Activated CD4-positive, alpha-beta T cell treated with anti-CD3 and anti-CD28 coated beads, Interleukin-2, amount 50 U/mL, for 24 hours (primary cell): ENCODE results near the gene GOLPH3.
"Not testable (repeated sequence)": the region's sequence is repeated elsewhere in the genome, so short reads cannot be mapped to it uniquely, and the experiment has no call there.

ENCODE experiments used
- DNase-seq, 2 donors: peaks; one replicate each; pipeline ENCODE4 v3.0.0-alpha.2; 2020; ENCODE audit warnings: low read depth in 1 of 2, low spot score in 1 of 2

The GOLPH3 gene

GRCh38 chr5:32174011-32174870 lies at the start of gene GOLPH3:
TSS of gene GOLPH3 (minus strand) at chr5:32174319. CDS start at chr5:32174034, 285 bp downstream.
- DNase-seq: peak; percentile 84 to 88

DNA sequence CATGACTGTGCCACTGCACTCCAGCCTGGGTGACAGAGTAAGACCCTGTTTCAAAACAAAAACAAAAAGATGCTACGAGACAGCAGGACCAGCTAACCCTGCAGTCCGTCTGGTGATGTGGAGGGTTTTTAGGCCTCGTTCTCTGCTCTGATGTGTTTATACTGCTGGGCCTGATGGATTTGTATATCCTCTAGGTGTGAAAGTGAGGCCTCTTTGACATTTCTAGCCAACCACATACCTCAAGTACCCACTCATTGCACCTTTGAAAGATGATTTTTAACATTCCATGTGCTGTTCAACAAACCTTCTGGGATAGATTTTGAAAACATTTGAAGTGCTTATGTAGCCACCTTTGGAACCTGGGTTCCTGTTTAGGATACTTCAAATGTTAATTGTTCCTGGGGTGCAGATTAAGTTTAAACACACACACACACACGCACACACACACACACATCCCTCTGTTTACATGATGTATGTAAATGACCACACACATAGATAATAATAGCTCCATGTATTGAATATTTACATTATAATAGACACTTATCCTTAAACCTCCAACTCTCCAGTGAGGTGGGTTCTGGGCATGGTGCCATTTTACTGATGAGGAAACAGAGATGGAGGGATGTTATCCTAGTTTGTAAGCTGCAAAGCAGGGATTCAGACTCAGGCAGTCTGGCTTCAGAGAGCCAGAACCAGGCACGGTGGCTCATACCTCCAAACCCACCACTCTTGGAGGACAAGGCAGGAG lies 48.8 kb upstream of the GOLPH3 start:
- DNase-seq: no peak

DNA sequence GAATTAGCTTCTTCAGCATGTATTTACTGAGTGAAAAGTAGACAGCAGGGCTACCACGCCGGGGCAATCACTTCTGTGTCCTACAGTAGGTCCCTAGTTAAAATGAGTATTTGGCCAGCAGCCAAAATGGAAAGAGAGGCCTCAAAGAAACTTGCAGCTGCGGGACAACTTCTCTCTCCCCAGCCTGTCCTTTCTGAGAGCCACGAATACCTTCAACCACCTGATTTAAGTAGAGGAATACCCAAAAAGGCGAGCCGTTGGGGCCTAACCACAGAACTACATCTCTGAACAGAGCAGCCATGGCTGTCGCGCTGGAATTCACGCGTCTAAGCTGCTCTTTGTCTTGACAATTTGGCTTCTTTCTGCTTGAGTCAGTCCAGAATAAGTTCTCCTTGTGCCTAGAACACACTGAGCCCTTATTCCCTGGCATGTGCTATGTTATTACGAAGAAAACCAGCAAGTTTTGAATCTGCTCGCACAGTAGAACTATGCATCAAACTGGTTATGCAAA lies 43.8 kb upstream of the GOLPH3 start:
- no peak for DNase-seq

DNA sequence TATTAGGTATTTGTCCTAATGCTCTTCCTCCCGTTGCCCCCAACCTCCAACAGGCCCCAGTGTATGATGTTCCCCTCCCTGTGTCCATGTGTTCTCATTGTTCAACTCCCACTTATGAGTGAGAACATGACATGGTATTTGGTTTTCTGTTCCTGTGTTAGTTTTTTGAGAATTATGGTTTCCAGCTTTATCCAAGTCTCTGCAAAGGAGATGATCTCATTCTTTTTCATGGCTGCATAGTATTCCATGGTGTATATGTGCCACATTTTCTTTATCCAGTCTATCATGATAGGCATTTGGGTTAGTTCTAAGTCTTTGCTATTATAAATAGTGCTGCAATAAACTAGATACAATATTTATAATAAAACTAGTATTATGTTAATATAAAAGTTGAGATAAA lies 40.2 kb upstream of the GOLPH3 start:
- not testable (repeated sequence) for DNase-seq

GRCh38 chr5:32210151-32210550 lies 36.0 kb upstream of the GOLPH3 start:
- DNase-seq: no peak

DNA sequence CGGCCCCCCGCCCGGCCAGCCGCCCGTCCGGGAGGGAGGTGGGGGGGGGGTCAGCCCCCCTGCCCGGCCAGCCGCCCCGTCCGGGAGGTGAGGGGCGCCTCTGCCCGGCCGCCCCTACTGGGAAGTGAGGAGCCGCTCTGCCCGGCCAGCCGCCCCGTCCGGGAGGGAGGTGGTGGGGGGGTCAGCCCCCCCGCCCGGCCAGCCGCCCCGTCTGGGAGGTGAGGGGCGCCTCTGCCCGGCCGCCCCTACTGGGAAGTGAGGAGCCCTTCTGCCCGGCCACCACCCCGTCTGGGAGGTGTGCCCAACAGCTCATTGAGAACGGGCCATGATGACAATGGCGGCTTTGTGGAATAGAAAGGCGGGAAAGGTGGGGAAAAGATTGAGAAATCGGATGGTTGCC lies 34.7 kb upstream of the GOLPH3 start:
- DNase-seq: not testable (repeated sequence)

GRCh38 chr5:32207355-32207634 lies 33.2 kb upstream of the GOLPH3 start:
- DNase-seq: no peak

DNA sequence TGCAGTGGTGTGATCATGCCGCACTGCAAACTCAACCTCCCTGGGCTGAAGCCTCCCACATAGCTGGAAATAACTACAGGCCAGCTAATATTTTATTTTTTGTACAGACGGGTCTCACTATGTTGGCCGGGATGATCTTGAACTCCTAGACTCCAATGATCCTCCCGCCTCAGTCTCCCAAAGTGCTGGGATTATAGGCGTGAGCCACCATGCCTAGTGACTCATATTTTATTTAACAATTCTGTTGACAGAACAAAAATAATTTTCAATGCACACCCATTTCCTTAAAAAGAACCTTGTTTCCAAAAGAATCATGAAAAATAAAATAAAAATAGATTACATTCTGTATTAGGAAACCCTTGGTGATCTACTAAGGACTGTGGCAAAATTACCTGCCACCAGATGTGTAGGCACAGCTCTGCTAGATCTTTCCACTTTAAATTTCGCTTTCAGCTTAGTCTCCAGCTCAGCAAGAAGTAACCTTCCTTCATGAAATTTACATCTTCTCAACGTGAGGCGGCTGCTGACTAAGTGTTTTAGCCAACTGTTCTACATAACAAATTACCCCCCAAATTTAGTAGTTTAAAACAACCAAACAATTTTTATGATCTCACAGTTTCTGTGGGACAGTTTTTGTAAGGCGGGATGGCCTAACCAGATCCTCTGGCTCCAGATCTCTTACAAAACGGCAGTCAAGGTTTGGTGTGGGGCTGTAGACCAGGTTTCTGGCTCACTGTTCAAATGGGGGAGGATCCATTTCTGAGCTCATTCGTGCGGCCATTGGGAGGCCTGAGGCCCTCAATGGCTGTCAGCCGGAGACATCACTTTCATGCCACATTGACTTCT lies 32.6 kb upstream of the GOLPH3 start:
- DNase-seq: no peak

DNA sequence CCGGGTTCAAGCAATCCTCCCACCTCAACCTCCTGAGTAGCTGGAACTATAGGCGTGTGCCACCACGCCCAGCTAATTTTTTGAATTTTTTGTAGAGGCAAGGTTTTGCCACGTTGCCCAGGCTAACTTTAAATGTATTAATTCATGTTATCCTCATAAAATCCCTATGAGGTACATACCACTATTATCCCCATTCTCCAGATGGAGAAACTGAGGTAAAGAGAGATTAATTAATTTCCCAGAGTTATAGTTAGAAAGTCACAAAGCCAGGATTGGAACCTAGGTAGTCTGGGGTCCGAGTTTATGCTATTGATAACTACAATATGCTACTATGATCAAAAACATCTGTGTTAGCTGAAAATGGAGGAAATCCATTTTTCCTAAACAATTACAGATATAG lies 31.9 kb upstream of the GOLPH3 start:
- DNase-seq: no peak

GRCh38 chr5:32202394-32202793 lies 28.3 kb upstream of the GOLPH3 start:
- no peak for DNase-seq

DNA sequence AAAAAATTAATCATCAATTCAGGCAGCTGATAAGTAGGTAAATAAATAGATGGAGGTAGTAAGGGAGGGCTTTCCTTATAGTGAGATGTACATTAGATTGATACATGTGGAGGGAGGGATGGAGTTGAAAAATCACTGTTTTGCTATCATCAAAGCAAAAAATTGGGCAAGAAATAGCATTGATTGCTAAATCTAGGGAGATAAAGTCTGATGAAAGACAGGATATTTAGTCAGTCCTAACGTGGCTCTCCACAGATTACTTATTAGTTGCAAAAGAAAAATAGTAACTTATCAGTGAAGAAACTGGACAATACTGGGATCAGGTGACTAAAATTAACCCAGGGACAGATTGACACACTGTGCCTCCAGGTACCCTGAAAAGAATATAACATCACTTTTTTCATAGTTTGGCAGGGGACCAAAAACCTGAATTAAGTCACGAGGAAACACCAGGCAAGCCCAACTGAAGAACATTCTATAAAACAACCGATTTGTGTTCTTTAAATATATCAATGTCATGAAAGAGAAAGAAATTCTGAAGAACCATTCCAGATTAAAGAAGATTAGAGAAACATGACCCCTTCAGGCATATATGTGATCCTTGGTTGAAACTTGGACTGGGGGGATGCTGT lies 27.1 kb upstream of the GOLPH3 start:
- no peak for DNase-seq

DNA sequence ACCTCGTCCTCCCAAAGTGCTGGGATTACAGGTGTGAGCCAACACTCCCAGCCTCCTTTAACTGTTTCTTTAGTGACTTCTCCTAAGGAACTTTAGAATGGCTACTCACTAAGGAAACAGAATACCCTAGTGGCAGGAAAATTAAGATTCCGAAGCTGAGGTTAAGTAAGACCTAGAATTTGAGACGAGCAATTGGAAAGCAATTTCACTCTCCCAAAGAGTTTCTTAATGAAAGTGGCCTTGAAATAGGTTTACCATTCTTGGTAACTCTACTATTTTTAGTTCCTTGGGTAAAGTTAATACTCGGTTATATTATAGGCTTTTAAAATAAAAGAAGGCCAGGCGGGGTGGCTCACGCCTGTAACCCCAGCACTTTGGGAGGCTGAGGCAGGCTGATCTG lies 22.9 kb upstream of the GOLPH3 start:
- DNase-seq: no peak

- no peak for DNase-seq
Observed at GRCh38 chr5:32195265-32195664, 21.1 kb upstream of the GOLPH3 start.

GRCh38 chr5:32193591-32193990 lies 19.5 kb upstream of the GOLPH3 start:
- DNase-seq: no peak

- no peak for DNase-seq
Observed at GRCh38 chr5:32190095-32190494, 16.0 kb upstream of the GOLPH3 start.

- DNase-seq: no peak
Observed at GRCh38 chr5:32187675-32188074, 13.6 kb upstream of the GOLPH3 start.

DNA sequence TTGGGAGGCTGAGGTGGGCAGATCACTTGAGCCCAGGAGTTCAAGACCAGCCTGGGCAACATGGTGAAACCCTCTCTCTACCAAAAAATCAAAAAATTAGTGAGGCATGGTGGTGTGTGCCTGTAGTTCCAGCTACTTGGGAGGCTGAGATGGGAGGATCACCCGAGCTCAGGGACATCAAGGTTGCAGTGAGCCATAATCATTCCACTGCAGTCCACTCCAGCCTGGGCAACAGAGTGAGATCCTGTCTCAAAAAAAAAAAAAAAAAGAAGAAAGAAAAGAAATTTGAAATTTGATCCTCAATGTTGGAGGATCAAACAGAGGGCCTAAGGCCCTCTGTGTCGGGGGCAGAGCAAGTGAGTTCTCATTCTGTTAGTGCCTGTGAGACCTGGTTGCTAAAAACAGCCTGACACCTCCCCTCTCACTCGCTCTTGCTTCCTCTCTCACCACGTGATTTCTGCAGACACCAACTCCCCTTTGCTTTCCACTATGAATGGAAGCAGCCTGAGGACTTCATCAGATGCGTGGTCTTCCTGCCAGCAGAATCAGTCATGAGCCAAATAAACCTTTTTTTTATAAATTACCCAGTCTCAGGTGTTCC lies 8.4 kb upstream of the GOLPH3 start:
- DNase-seq: no peak

DNA sequence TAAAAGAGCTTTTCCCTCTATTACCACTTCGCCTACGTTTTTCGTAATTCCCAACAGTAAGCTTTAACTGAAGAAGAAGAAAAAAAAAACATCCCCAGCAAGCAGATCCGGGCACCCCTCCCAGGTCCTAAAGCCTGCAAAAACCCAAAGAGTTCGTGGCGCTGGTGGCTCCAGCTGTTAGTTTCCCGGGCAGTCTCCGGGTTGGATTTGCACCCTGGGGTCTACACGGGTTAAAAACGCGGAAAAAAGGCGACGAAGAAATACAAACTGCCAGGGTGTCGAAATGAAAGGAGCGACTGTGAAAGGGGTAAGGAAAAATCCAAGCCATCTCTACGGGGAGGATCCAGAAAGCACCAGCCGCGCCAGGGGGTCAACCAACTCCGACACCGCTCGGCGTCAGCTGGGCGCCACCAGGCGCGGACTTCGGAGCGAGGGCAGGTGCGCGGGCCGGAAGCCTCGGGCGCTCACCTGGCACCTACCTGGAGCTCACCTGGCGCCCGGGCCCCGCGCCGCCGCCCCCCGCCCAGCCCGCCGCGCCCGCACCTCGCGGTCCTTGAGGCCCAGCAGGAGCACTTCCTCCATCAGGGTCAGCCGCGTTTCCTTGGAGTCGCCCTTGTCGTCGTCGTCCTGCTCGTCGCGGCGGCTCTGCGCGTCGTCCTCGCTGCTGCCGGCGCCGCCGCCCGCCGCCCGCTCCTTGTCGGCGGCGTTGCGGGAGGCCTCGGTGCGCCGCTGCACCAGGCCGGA lies 680 bp downstream of the GOLPH3 start:
- DNase-seq: peak in 1 of 2 donors; percentile 22

GRCh38 chr5:32172923-32173266 lies 1.2 kb downstream of the GOLPH3 start:
- DNase-seq: no peak
